SU-DHL-6 (cell line): Measurements from ENCODE around the gene TADA3.

Experiments
- H2AFZ ChIP-seq: fragments of 200-600 bp; sonication (generic); 2 replicates; pipeline ENCODE4 v1.6.1; 2014; ENCODE audit warnings: low read depth, mild to moderate bottlenecking, moderate library complexity, mixed read lengths, antibody characterized with exemption, low read length; ENCODE audit not compliant: severe bottlenecking
- H3F3A ChIP-seq: fragments of 200-600 bp; shearing (Covaris generic); 2 replicates; pipeline ENCODE4 v1.6.0; 2016; ENCODE audit warnings: antibody characterized with exemption, mild to moderate bottlenecking; ENCODE audit not compliant: insufficient read depth
- H3K27ac ChIP-seq: fragments of 200-600 bp; sonication (generic); 2 replicates; pipeline ENCODE4 v1.5.1; 2016; ENCODE audit warnings: low read depth, mild to moderate bottlenecking, low read length, moderate library complexity, mixed read lengths
- H3K27me3 ChIP-seq: fragments of 200-600 bp; sonication (generic), shearing (Covaris generic); 2 replicates; pipeline ENCODE4 v1.6.0; 2014; ENCODE audit warnings: mild to moderate bottlenecking, low read length
- H3K36me3 ChIP-seq: fragments of 200-600 bp; sonication (generic); 2 replicates; pipeline ENCODE4 v1.6.1; 2014; ENCODE audit warnings: mild to moderate bottlenecking, low read length, mixed read lengths
- H3K4me2 ChIP-seq: fragments of 300-600, 200-600 bp; shearing (Covaris generic), sonication (generic); 2 replicates; pipeline ENCODE4 v1.6.0; 2014; ENCODE audit warnings: low read length, low read depth, mild to moderate bottlenecking; ENCODE audit not compliant: poor library complexity, severe bottlenecking
- H3K4me3 ChIP-seq: fragments of 200-600 bp; sonication (generic); 2 replicates; pipeline ENCODE4 v1.5.1; 2014; ENCODE audit warnings: antibody characterized with exemption, low read length, mild to moderate bottlenecking, mixed read lengths; ENCODE audit not compliant: insufficient read depth, poor library complexity, severe bottlenecking
- H3K79me2 ChIP-seq: fragments of 200-600 bp; sonication (generic); 2 replicates; pipeline ENCODE4 v1.6.1; 2014; ENCODE audit warnings: mild to moderate bottlenecking, low read length, moderate library complexity; ENCODE audit not compliant: insufficient read depth
- H3K9ac ChIP-seq: fragments of 200-600 bp; sonication (generic); 2 replicates; pipeline ENCODE4 v1.7.0; 2014; ENCODE audit warnings: mild to moderate bottlenecking, low read length
- H3K9me2 ChIP-seq: fragments of 200-600 bp; sonication (generic); replicated peaks from 2 replicates; pipeline ENCODE4 v1.6.1; 2014; ENCODE audit warnings: low read length; ENCODE audit not compliant: insufficient read depth
- H3K9me3 ChIP-seq: fragments of 200-600 bp; sonication (generic); 2 replicates; pipeline ENCODE4 v1.6.1; 2014; ENCODE audit warnings: low read length, mixed read lengths; ENCODE audit not compliant: insufficient read depth
- H4K20me1 ChIP-seq: fragments of 200-600 bp; sonication (generic); 2 replicates; pipeline ENCODE4 v1.6.1; 2014; ENCODE audit warnings: low read depth, mild to moderate bottlenecking, antibody characterized with exemption, low read length, moderate library complexity, mixed read lengths
- CTCF ChIP-seq: fragments of 200-600 bp; sonication (generic); IDR thresholded peaks from one replicate; pipeline ENCODE4 v1.5.1; 2017; ENCODE audit warnings: antibody characterized with exemption, mild to moderate bottlenecking, low read length, moderate library complexity; ENCODE audit not compliant: insufficient read depth, poor library complexity, severe bottlenecking
- EZH2phosphoT487 ChIP-seq: fragments of 200-600 bp; sonication (generic), shearing (Covaris generic); conservative IDR thresholded peaks from 2 replicates; pipeline ENCODE4 v1.6.1; 2018; ENCODE audit warnings: mild to moderate bottlenecking, antibody characterized with exemption, low read length, moderate library complexity, mixed read lengths

Gene TADA3

GRCh38 chr3:9804996-9805395, 12.7 kb upstream of the TADA3 start:
- H3K27me3 ChIP-seq = no peaks in the 10 kb centered on the region
- TF ChIP-seq CTCF (no peak), EZH2phosphoT487 (no peak)
- H3K79me2 ChIP-seq = no peaks in the 10 kb centered on the region
- H2AFZ ChIP-seq = no peak overlapping the region
- no peak overlapping the region for H3K4me3 ChIP-seq
- H3K36me3 ChIP-seq = peaks cover 22% of the 10 kb centered on the region
- no peak overlapping the region for H3K27ac ChIP-seq
- no peak overlapping the region for H3K4me2 ChIP-seq
- no peaks in the 10 kb centered on the region for H4K20me1 ChIP-seq
- H3K9me2 ChIP-seq = no peaks in the 10 kb centered on the region
- H3K9me3 ChIP-seq = no peaks in the 10 kb centered on the region
- no peak overlapping the region for H3K9ac ChIP-seq
- H3F3A ChIP-seq = peaks cover 26% of the 10 kb centered on the region

GRCh38 chr3:9803494-9803893, 11.2 kb upstream of the TADA3 start:
- Histone ChIP-seq H3K9me3 (no peaks in the 10 kb centered on the region), H3K9me2 (no peaks in the 10 kb centered on the region), H3F3A (peaks cover 15% of the 10 kb centered on the region), H3K27ac (no peak overlapping the region), H3K4me3 (no peak overlapping the region), H3K4me2 (no peak overlapping the region), H3K79me2 (peaks cover 3% of the 10 kb centered on the region; the same call in 1 of the 2 replicates), H3K36me3 (peaks cover 32% of the 10 kb centered on the region), H3K27me3 (no peaks in the 10 kb centered on the region), H4K20me1 (0 out of 2 replicates have a peak, but pooled peaks cover 3% of the 10 kb centered on the region), H3K9ac (no peak overlapping the region), H2AFZ (no peak overlapping the region)
- TF ChIP-seq CTCF (no peak), EZH2phosphoT487 (no peak)

GRCh38 chr3:9800529-9800928, 8.3 kb upstream of the TADA3 start:
- peak; percentile 19 for TF ChIP-seq CTCF
- no peak for TF ChIP-seq EZH2phosphoT487
- 0 out of 2 replicates have a peak, but pooled peaks cover 6% of the 10 kb centered on the region for H4K20me1 ChIP-seq
- no peaks in the 10 kb centered on the region for H3K27me3 ChIP-seq
- no peak overlapping the region for H3K9ac ChIP-seq
- H3K79me2 ChIP-seq = peaks cover 21% of the 10 kb centered on the region
- H3K27ac ChIP-seq = no peak overlapping the region
- H3F3A ChIP-seq = no peaks in the 10 kb centered on the region
- H3K4me3 ChIP-seq = no peak overlapping the region
- no peak overlapping the region for H2AFZ ChIP-seq
- H3K9me2 ChIP-seq = no peaks in the 10 kb centered on the region
- no peaks in the 10 kb centered on the region for H3K9me3 ChIP-seq
- peaks cover 41% of the 10 kb centered on the region for H3K36me3 ChIP-seq
- no peak overlapping the region for H3K4me2 ChIP-seq
